Activated CD4-positive, alpha-beta T cell treated with anti-CD3 and anti-CD28 coated beads, Interleukin-2, amount 50 U/mL, for 24 hours (primary cell): ENCODE results near the gene HCRTR2.

Experiments used
- DNase-seq, 2 donors: peaks; one replicate each; pipeline ENCODE4 v3.0.0-alpha.2; 2020; ENCODE audit warnings: low read depth in 1 of 2, low spot score in 1 of 2

Gene HCRTR2

GRCh38 chr6:55320696-55321086 lies 146.4 kb downstream of the HCRTR2 start:
- no peak for DNase-seq

DNA sequence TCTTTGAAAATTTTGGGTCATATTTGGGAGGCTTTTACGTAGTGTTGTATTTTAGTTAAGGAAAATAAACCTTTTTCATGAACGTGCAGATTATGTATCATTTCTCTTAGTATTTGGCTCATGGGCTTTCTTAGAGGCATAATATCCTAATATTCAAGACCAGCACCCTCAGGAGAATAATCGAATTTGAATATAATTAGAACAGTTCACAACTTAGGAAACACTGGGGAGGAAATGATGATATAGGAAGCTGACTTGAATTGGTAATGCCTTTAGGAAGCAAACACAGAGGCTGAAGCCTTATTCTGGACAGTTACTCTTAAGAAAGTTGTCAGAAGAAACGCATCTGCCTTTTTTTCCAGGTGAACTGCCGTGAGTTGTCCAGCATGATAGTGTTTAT lies 152.9 kb downstream of the HCRTR2 start, which contains the start of gene GFRAL:
GFRAL (plus strand) TSS at position 301 of the 400 bp plus-strand sequence; CDS start at position 387, 86 bp downstream.
- no peak for DNase-seq
